Stimulated activated CD4-positive, alpha-beta T cell treated with anti-CD3 and anti-CD28 coated beads, TNF-alpha, amount 100 ng/mL, for 48 hours (primary cell): Measurements from ENCODE around the gene AHCYL2.
"Not testable (repeated sequence)": the region's sequence is repeated elsewhere in the genome, so short reads cannot be mapped to it uniquely, and the experiment has no call there.

Experiments used
- DNase-seq, 3 donors: peaks; one replicate each; pipeline ENCODE4 v3.0.0-alpha.2; 2020; ENCODE audit warnings: low read depth in 3 of 3

Gene AHCYL2

GRCh38 chr7:129383542-129384132, 158.8 kb downstream of the AHCYL2 start:
- DNase-seq, result no peak

- no peak for DNase-seq
Measured at GRCh38 chr7:129385116-129385515, 160.3 kb downstream of the AHCYL2 start.

DNA sequence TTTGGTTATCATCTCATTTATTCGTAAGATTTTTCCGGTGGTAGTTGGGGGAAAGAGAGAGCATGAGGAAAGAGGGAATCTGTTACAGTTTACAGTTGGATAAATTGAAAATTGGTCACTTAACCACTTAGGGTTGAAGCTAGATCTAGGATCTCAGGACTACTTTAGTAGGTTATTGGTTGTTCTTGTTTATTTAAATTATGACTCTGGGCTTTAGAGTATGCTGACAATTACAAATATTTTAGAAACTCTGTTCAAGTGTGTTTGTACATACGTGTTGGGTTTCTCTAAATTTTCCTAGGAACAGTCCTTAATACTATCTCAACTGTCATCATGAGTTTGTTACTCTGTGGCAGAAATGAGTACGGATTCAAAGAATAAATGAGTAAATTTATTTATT, 160.8 kb downstream of the AHCYL2 start:
- no peak for DNase-seq

DNA sequence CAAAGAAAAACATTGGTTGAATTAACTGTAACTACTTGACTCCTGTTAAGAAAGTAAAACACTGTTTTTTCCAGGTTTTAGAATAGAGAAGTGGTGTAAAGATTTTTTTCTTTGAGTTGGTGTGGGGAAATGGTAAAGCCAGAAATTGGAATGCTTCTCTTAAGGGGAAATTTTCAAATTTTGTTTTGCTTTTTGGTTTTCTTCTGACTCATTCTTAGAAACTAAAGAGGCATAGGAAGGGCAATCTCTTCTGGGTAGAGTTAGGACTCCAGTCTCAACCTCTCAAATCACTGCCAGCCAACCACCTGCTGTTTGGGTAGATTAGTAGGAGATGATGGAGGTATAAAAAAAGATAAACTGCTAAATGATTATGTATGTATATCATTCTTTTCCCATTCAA, 161.7 kb downstream of the AHCYL2 start:
- no peak for DNase-seq

GRCh38 chr7:129387537-129387936, 162.7 kb downstream of the AHCYL2 start:
- no peak for DNase-seq

- no peak for DNase-seq
Measured at GRCh38 chr7:129388333-129389098, 163.7 kb downstream of the AHCYL2 start.

GRCh38 chr7:129389829-129390228, 165.0 kb downstream of the AHCYL2 start:
- no peak for DNase-seq

GRCh38 chr7:129390314-129390713, 165.5 kb downstream of the AHCYL2 start:
- DNase-seq, result no peak

- no peak for DNase-seq
Measured at GRCh38 chr7:129391546-129392171, 166.8 kb downstream of the AHCYL2 start.

DNA sequence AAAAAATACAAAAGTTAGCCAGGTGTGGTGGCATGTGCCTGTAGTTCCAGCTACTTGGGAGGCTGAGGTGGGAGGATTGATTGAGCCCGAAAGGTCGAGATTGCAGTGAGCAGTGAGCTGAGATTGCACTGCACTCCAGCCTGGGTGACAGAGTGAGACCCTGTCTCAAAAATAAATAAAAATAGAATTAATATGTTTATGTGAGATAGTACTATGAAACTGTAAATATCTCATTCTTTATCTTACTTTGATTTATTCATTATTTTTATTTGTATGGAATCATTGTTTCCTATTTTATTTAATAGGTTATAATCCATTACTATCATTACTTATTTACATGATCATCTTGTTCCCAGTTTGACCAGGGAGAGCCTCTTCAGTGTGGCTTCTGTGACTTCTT, 168.4 kb downstream of the AHCYL2 start:
- DNase-seq, result no peak

DNA sequence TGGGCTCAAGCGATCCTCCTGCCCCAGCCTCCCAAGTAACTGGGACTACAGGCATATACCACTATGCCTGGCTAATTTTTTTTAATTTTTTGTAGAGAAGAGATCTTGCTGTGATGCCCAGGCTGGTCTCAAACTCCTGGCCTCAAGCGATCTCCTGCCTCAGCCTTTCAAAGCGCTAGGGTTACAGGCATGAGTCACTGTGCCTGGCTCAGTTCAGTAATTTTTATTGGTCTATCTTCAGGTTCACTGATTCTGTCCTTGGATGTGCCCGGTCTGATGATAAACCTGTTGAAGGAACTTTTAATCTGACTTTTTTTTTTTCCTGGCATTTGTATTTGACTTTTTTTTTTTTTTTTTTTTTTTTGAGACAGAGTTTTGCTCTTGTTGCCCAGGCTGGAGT, 169.3 kb downstream of the AHCYL2 start:
- no peak for DNase-seq

- no peak for DNase-seq
Measured at GRCh38 chr7:129394982-129395914, 170.4 kb downstream of the AHCYL2 start.

- DNase-seq, result no peak
Measured at GRCh38 chr7:129401228-129401966, 176.6 kb downstream of the AHCYL2 start.

DNA sequence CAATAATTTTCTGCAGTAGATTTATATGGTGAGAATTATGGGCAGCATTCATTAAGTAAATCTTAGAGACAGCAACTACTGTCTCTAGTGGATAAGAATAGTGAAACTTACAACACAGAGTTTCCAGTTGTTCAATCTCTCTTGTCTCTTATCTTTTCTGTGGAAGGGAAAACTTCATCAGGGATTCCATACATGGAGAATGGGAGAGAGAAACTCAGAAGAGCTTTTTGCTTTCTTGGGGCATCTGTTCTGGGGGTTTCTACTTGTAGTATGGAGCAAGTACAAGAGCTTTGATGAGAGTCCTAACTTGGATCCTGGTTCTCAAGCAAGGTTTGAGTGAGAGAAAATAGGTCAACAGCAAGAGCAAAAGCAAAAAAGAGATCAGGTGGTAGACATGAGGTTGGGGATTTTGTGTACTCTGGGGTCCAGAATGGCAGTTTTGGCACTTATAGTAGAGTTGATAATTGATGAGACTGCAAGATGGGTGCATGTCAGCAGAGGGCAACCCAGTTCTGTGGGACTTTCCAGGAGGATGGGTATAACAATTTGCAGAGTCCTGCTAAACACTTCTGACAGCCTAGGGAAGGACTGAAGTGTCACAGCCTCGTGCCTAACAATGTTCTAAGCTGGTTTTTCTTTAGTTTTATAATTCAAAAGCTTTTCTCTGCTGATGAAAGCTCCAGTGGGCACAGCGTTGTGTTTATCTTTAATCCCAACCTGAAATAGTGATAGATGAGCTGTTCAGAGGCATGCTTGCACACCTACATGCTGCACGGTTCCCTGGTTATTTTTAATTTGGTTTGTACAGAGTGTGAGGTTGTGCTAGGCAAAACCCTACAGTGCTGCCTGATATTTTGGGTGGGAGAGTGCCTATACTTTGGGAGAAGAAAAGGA, 177.4 kb downstream of the AHCYL2 start:
- DNase-seq, result peak in 2 of 3 donors; percentile 2 to 9

DNA sequence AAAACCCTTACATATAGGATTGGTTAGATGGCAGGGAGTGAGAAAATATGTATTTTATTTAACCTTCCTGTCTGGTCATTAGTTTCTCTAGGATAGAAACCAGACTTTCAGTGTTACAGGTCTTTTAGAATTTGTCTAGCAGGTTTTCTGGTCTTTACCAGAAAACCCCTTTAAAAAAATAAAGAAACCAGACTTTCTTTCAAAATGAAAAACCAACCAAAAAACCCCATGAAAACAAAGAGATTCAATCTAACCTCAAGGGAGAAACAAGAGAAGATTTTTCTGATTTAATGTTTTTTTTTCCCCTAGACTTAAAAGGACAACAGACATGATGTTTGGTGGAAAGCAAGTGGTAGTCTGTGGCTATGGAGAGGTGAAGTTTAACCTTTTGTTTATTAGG, 180.7 kb downstream of the AHCYL2 start:
- DNase-seq, result no peak

- not testable (repeated sequence) for DNase-seq
Measured at GRCh38 chr7:129410238-129410637, 185.4 kb downstream of the AHCYL2 start.

DNA sequence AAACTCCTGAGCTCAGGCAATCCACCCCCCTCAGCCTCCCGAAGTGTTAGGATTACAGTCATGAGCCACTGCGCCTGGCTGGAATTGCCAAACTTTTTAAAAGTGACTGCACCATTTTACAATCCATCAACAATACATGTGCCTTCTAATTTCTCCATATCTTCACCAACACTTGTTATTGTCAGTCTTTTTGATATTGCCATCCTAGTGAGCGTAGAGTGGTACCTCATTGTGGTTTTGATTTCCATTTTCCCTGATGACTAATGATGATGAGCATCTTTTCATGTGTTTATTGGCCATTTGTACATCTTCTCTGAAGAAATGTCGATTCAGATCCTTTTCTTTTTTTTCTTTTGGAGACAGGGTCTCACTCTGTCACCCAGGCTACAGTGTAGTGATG, 187.7 kb downstream of the AHCYL2 start:
- no peak for DNase-seq

DNA sequence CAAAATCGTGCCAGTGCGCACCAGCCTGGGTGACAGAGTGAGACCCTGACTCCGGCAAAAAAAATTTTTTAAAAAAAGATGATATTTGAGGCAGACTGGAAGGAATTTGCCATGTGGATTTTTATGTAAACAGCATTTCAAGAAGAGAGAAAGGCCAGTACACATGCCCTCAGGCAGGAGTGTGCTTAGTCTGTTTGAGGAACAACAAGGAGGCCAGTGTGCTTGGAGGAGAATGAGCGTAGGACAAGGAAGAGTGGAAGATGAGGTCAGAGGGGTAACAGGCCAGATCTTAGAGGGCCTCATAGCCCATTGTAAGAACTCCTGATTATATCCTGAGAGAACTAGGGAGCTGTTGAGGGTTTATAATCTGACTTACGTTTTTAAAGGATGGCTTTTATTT, 192.2 kb downstream of the AHCYL2 start:
- no peak for DNase-seq

GRCh38 chr7:129421717-129422250, 197.0 kb downstream of the AHCYL2 start:
- DNase-seq, result no peak

DNA sequence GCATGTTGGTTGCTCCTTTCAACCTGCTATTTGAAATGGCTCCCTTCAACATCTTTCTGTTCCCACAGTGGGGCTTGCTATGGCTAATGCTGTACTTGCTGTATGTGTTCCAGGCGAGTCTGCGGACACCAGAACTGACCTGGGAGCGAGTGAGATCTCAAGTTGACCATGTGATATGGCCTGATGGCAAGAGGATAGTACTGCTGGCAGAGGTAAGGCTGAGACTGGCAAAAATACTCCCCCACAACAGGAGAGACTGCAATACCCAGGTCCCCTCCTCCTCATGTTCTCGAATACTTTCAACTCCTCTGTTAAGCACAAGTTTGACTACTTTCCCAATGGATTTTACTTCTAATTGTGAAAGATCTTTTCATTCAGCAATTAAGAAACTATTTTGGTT, 197.9 kb downstream of the AHCYL2 start:
- no peak for DNase-seq
